Nephron (organoid): ENCODE data around the gene GNG8.

ENCODE experiments used
- H3K27ac Mint-ChIP-seq, 3 experiments: 2 replicates each; pipeline ENCODE4 v1.8.0; 2020; ENCODE audit warnings: mixed read lengths in 3 of 3, mild to moderate bottlenecking in 2 of 3, moderate library complexity in 1 of 3
- H3K27me3 Mint-ChIP-seq: 2 replicates; pipeline ENCODE4 v1.8.0; 2021; ENCODE audit warnings: low read depth, mild to moderate bottlenecking, moderate library complexity, mixed read lengths
- H3K36me3 Mint-ChIP-seq: 2 replicates; pipeline ENCODE4 v1.8.0; 2020; ENCODE audit warnings: low read depth, mixed read lengths
- H3K4me1 Mint-ChIP-seq: 2 replicates; pipeline ENCODE4 v1.8.0; 2020; ENCODE audit warnings: mixed read lengths
- H3K4me3 Mint-ChIP-seq, 3 experiments: 2 replicates each; pipeline ENCODE4 v1.8.0; 2020; ENCODE audit warnings: mild to moderate bottlenecking in 3 of 3, mixed read lengths in 3 of 3, moderate library complexity in 2 of 3
- H3K9me3 Mint-ChIP-seq: 2 replicates; pipeline ENCODE4 v1.8.0; 2020; ENCODE audit warnings: mixed read lengths
- CTCF ChIP-seq, 3 experiments: fragments of 200-600 bp; sonication (generic); IDR thresholded peaks; one replicate each; pipeline ENCODE4 v1.5.0; 2021; ENCODE audit warnings: antibody characterized with exemption in 3 of 3; ENCODE audit not compliant: unreplicated experiment in 3 of 3

The GNG8 gene

GRCh38 chr19:46585539-46585938, 50.5 kb downstream of the GNG8 start:
- Mint-ChIP-seq H3K36me3 (no peaks in the 10 kb centered on the region), H3K27me3 (peaks cover 9% of the 10 kb centered on the region), H3K4me3 (no peak overlapping the region), H3K4me1 (no peaks in the 10 kb centered on the region), H3K9me3 (peaks cover 3% of the 10 kb centered on the region), H3K27ac (no peak overlapping the region)
- no peak for TF ChIP-seq CTCF (IDR thresholded peaks at IDR 0.05; ENCODE audit: unreplicated experiment in 3 of 3)
